COR-L47 (cell line): ENCODE data around the gene LRRC4C.

Experiments
- DNase-seq: peaks from one replicate; lab custom pipeline; 2025; lab: John Stamatoyannopoulos, UW

The LRRC4C gene

DNA sequence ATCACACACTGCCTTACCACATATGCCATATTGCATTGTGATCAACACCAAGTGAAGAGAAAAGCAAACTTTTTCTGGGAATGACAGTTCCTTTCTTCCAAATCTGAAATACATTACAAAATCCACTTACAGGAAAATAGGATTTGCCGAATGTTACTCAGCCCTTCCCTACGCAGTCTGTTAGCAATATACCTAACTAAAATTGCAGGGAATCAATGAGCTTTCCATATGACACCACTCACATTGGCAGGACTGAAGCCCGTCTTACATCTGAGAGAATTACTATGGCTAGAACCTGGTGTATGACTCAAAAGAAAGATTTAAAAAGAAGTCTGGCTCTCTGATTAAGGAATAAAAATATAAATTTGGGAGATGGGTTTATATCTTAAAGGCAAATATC lies 136.0 kb downstream of the LRRC4C start:
- no peak for DNase-seq

DNA sequence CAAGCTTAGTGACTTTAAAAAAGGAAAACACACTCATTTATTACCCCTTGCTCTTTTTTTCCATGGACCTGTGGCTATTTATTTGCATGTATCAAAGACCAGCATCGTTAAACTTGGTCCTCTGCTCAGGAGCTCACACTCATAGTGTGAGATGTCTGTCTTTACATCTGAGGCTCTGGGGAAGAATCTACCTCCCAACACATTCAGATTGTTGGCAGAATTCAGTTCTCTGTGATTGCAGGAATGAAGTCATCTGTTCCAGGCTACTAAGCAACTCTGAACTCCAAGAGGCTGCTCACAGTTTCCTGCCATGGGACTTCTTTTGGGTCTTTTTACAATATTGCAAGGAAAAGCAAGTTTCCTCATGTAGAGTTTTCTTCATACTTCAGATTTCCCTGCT lies 138.8 kb downstream of the LRRC4C start:
- DNase-seq: no peak

DNA sequence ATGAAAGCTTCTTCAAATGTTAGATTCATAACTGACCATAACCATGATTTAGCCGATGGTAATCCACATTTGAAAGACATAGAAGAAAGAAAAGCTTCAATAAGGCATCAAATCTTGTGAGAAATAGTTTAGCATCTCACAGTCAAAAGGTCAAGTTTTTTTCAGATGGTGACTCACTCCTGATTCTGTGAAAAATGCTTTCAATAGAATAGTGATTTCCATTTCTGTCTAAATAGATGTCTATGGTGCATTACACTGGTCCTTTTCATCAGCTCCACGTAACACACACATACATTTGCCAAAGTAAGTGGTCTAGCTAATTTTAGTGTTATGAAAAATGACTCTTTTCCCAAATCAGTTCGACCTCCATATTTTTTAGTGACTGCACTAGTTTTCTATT lies 139.2 kb downstream of the LRRC4C start:
- no peak for DNase-seq

DNA sequence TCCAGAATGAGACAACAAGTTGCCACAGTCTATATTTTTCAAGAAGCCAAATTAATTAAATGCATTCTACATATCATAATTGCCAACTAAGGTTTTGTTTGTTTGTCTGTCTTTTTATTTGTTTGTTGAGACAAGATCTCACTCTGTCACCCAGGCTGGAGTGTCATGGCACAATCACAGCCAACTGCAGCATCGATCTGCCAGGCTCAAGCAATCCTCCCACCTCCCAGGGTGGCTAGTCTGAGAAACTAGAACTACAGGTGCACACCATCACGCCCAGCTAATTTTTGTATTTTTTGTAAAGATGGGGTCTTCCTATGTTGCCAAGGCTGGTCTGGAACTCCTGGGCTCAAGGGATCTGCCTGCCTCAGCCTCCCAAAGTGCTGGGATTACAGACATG lies 140.0 kb downstream of the LRRC4C start:
- DNase-seq: no peak

DNA sequence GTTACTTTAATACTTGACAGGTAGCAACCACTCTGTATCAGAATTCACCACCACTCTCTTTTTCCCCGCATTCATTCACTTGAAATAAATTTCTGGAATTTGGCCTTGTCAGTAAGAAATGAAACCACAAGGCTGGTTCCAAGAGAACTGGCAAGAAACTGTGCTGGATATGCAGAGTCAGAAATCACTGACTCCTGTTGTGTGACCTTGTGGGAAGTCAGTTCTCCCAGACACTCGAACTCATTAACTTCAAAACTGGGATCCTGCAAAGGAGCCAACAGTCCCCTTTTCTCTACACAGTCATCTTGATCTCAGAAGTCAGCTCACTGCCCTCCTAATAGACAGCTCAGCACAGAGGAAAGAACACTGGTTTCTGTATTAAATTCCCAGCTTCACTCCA lies 142.7 kb downstream of the LRRC4C start:
- DNase-seq: no peak

DNA sequence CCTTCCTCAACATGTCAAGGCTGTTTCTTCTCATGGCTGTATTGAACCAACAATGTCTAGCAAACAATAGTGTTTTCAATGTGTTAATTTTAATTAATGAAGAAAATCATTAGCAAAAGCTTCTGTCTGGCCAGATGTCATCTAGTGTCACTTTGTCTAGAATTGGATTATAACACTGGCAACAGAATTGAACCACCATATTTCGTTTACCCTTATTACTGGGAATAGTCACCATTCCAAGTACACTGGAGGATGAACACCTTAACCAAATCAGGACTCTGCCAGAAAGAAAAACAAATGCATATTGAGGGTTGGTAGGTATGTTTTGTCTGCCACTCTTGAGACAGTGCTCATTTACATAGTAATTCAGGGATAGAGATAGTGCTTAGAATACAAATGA lies 146.2 kb downstream of the LRRC4C start:
- DNase-seq: no peak

DNA sequence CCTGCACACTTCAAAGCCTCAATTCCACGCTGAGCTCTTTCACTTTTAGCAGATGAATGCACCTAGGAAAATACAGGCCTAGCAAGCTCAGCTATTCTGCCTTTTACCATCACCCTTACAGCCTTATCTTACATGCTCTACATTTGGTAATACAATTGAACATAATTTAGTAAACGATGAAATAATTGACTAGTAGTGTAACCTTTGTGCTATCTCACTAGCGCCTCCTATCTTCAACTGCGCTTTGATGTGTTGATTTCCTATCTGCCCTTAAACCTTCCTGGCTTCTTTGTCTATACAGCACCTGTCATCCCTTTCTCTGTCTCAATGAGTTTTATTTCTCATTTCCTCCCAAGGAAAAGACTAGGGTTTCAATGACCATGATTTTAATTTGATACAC lies 149.7 kb downstream of the LRRC4C start:
- DNase-seq: no peak

DNA sequence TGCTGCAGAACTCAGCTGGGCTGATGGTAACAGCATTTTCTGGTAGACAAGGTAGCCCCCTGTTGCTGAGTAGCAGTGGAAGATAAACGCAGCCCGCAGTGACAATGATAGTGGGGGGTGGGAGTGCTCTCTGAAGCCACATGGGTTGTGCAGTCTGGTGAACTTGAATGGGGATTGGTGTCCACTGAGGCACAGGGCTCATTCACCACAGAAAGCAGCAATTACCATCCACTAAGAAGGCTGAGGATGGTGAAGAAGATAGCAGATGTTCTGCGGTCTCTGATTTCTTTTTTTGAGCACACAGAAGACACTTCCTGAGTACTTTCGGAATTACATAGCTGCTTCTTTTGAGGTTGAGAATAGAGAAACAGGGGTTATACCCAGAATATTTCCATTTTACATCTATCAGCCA lies 150.3 kb downstream of the LRRC4C start:
- no peak for DNase-seq

DNA sequence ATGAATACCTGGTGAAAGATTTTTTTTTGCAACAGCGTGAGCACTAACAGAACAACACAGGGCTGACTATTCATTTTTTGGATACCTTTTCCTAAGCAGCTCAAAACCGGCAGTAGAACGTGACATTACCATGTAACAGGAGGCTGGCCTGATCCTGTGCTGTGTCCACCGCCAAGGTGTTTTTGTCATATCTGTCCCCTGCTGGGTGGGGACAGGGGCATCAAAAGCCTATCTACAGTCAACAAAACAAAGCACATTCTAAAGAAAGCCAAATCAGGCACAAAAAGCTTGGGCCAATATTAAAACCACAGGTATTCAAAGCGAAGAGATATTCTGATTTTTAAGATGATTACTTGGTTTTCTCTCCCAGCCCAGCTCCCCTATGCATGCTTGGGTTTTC lies 151.2 kb downstream of the LRRC4C start:
- no peak for DNase-seq

DNA sequence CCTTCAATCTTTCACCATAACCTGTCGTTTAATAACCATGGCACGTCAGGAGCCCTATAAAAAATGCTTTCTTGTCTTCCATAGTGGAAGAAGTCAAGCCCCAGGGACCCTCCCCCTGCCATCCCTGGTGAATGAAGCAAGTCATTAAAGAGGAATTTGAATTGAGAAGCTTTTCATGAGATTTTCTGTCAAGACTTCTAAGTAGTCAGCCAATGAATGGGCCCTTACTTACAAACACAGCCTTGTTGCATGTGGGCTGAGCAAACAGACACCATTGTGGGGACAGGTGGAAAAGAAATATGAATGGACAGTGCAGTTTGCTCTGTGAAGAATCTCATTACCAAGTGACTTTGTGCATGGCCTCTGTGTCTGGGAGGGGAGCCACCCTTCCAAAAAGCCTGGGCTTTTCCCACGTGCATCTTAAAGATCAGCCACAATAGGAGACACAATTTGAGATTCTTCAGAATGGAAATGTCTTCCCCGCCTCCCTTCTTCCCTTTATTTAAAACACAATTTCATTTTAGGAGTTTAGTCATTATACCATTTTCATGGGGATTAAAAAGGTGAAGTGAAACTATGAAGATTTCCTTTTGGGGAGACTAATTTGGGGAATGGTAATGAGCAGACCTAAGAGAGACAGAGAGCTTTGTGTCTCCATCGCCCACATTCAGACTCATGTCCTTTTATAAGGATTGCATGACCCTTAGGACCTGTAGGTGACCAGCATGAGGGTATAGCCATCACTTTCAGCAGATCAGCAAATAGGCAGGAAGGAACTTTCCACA lies 152.0 kb downstream of the LRRC4C start:
- DNase-seq: no peak

DNA sequence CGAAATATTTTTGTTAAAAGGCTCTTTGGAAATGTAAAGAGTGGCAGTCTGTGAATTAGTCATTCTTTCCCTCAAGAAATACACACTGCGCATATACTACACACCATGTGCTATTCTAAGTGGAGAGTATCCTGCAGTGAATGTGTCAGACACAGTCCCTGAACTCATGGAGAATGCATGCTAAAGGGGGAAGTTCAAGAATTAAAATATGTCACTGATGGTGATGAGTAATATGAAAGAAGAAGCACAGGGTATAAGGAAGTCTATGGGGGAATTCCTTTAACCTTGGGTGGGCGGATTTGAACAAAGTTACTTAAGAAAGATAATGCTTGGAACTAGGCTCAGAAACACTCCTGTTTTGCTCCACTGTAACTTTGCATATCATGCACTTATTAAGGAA lies 153.0 kb downstream of the LRRC4C start:
- no peak for DNase-seq

DNA sequence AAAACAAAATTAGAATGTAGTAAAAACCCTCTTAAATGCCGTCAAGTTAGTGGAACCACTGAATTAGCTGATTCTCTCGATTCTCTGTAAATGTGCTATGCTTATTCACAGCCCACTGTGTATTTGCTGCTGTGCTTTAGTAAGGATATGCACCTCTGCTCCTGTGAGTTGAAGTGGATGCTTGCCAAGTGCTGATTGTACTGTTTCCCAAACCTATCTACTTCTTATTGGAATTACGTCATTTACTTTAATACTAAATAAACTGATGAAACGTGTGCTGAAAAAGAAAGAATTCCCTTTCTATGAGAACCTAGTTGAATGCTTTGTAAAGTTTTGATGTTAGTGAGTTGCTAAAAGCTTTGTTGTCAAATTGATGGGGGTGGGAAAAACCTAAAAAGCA lies 158.4 kb downstream of the LRRC4C start:
- DNase-seq: no peak

DNA sequence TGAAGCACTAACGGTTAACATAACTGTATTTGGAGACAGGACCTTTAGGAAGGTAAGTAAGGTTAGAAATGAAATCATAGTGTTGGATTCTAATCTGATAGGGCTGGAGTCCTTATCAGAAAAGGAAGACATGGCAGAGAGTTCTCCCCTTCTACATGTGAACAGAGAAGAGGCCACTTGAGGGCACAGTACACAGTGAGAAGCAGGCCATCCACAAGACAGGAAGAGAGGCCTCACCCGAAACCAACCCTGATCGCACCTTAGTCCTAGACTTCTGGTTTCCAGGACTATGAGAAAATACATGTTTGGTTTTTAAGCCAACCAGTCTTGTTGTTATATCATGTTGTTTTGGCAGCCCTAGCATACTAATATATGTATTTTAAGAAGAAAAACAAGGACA lies 170.0 kb downstream of the LRRC4C start:
- no peak for DNase-seq

DNA sequence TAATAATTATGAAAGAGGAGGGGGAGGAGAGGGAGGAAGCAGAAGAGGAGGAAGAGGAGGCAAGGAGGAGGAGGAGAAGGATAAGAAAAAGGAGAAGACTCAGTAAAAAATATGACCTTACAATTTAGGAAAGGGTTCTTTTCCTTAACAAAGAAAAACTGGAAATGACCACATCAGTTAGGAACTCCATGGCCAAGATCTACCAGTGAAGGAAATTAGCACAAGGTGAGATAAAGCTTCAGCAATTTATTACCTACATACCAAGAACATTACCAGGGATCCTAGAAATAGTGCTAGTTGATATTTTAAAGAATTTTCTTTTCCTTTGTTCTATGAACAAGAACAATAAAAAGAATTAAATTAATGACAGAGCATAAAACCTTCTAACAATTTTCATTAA lies 172.7 kb downstream of the LRRC4C start:
- no peak for DNase-seq

DNA sequence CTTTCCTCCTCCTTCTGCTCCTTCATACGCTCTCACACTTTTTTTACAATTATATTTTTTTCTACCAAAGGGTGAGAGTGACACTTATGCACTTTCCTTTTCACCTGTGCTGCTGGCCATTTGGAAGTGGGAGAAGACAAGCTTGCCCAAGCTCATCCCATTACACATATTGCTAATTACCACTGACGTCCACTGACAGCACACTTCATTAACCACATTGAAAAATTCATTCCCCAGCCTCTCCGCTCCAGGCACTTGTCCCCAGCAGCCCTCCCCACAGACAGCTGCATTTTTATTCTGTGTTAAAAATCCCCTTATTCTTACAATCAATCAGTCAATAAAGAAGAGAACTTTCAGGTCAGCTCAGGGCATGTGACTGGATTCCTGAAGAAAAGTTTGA lies 175.1 kb downstream of the LRRC4C start:
- no peak for DNase-seq

DNA sequence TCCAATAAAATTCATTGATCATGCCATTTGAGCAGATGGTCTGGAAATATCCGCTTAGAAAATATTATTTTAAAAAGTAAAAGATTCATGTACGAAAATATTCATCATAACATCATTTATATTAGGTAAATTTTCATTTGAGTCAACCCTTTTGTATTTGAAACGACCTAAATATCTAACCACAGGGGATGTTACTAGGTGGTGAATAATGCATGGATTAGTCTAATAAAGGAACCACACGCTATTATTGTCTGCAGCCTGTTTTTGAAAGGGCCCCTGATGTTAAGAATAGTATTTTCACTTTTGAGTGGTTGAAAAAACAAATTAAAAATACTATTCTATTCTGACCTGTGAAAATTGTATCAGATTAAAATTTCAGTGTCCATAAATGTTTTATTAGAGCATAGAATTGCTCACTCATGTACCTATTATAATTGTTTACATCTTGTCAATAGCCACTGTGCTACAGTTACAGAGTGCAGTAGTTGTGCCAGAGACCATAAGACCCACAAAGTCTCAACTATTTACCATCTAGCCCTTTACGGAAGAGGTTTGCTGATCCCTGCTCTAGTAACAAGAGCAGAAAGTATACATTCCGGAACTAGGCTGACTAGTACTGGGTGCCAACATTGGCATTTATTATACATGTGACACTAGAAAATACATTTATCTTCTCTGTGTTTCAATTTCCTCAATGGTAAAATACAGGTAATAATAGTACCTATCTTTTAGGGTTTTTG lies 176.1 kb downstream of the LRRC4C start:
- no peak for DNase-seq

DNA sequence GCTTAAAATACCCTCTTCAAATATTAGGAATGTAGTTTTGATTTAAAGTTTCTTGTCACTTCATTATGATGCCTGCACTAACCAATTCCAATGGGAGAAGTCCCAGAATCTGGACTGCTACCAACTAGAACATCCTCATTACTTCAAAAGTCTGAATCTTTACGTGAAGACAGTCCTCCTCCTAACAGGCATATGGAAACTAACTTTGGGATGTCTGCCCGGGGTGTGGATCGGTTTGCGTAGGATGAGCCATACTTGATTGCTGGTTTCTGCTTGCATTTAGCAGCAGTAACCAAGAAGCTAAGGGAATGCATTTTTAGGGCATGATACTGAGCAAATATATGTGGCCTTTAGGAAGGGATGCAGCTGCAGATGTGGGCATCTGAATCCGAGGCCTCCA lies 177.1 kb downstream of the LRRC4C start:
- no peak for DNase-seq

DNA sequence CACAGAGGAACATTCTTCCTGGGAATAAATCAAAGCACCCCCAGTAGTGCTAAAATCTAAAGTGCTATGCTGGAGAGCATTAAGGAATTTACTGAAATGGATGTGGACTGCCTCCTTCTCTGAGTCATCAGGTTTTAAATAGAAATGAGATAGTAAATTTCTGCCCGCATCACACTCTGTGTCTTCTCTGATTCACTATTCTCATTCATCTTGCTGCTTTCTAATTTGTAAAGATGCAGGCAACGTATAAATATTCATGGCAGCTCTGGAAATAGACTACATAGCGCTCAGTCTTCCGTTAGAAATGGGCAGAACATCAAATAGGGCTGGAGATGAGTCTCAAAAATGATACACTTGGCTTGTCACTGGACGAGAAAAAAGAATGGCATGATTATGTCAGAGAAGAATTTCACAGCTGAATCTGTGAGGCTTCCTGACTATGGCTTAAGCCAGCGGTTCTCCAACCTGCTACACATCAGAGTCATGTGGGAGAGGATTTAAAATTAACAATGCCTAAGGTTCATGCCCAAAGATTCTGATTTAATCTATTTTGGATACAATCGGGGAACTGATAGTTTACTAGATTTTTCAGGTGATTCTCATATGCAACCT lies 178.2 kb downstream of the LRRC4C start:
- DNase-seq: no peak

DNA sequence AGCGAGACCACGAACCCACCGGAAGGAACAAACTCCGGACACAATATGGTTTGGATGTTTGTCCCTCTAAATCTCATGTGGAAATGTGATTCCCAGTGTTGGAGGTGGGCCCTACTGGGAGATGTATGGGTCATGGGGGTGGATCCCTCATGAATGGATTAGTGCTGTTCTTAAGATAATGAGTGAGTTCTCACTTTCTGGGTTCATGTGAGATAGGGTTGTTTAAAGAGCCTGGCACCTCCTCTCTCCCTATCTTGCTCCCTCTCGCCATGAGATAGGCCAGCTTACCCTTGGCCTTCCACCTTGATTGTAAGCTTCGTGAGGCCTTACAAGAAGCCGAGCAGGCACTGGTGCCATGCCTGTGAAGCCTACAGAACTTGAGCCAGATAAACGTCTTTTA lies 184.6 kb downstream of the LRRC4C start:
- DNase-seq: no peak

DNA sequence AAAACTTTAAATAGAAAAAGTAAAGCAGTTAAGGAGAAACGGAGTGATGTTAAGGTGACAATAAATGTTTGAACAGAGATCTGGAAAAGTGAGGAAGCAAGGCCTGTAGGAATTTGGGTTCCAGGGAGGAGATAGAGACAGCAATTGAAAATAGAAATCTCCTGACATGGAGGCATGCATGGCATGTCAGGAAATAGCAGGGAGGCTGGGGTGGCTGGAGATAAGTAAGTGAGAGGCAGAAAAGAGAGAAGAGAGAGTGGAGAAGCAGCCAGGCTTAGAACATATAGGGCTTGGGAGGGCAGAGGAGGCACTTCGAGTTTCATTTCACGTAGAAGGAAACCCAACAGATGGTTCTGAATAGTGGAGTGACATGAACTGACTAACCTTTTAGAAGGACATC lies 185.5 kb downstream of the LRRC4C start:
- DNase-seq: no peak

DNA sequence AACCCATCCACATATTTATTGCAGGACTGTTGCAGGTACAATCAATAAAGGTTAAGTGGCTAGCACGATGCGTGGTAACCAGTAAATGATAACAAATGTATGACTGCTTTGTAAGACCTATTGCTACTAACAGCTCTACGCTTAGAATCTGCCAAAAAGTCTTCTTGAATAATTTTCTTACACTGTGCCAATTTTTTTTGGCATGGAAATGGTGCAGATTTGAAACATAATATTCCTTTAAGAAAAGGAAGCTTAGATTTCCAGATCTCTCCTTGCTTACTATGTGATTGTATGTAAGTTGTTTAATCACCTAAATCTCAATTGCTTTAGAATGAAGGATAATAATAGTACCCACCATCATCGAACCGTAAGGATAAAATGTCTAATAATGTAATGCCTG lies 192.0 kb downstream of the LRRC4C start:
- no peak for DNase-seq

DNA sequence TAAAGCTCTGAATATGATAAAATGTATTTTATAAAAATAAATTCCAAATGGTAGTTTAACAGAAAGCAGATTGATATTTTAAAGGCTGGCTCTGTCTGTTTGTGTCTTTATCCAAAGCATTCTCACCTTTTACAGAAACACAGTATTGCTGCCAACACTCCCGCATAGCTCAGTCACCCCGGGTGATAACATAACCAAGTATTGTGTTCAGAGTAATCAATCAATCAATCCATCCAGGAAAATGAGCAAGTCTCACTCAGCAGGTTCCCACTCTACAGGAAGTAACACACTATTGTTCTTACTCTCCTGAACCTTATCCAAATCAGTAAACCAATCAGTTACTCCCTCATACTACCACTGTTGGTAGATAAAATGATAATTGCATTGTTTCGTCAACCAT lies 203.4 kb downstream of the LRRC4C start:
- DNase-seq: no peak

DNA sequence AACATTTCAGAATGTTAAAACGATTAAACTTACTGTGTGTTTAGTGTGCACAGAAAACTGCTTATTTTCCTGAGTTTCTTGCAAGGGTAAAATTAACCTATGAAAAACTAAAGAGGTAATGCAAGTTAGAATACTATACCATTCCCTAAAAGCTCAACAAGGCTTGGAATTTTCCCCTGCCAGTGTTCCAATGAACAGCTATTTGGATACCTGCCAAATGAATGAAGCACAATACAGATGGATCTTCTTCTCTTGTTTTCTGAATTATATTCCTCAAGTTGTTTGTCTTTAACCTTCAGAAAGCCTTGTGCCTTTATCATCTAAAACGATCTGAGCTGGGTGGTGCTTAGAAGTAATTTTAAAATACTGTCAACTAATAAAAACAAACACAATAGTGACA lies 204.5 kb downstream of the LRRC4C start:
- no peak for DNase-seq
